ENCODE data around the gene TOP3A. TPM values are rescaled to one million over a fixed set of nuclear protein-coding genes. Genes with fewer than 3 reads are reported as not detected.
A peak's percentile ranks its signal among the peaks of the same experiment; 100 is the strongest.

The TOP3A gene
- polyA plus RNA-seq, 1 experiment, result 11.9 TPM

DNA sequence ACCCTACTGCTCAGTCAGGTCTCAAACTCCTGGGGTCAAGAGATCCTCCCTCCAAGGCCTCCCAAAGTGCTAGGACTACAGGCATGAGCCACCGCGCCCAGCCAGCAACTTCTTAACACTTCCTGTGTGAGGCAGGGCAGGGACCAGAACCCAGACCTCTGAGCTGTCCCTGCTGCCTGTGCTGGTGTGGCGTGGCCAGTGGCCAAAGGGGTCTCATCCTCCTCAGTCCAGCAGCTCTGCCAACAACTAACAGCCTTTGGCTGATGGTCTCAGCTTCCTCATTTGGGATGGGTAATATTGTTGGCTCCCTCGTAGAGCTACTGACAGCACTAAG, 90.8 kb downstream of the TOP3A start:
- TF ChIP-seq, protein P1, sequence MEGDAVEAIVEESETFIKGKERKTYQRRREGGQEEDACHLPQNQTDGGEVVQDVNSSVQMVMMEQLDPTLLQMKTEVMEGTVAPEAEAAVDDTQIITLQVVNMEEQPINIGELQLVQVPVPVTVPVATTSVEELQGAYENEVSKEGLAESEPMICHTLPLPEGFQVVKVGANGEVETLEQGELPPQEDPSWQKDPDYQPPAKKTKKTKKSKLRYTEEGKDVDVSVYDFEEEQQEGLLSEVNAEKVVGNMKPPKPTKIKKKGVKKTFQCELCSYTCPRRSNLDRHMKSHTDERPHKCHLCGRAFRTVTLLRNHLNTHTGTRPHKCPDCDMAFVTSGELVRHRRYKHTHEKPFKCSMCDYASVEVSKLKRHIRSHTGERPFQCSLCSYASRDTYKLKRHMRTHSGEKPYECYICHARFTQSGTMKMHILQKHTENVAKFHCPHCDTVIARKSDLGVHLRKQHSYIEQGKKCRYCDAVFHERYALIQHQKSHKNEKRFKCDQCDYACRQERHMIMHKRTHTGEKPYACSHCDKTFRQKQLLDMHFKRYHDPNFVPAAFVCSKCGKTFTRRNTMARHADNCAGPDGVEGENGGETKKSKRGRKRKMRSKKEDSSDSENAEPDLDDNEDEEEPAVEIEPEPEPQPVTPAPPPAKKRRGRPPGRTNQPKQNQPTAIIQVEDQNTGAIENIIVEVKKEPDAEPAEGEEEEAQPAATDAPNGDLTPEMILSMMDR (IDR thresholded peaks at IDR 0.05; ENCODE audit: low read depth, low read length), result no peak
- CTCF ChIA-PET, result no interaction called here
- POLR2A ChIA-PET, result interaction anchor here (0.9 to 1.0 kb wide), 2 partner anchors 12 to 40 kb away, joined by 3 read pairs; partner anchors contain the start of gene ALKBH5
- no peaks in the 10 kb centered on the region for H3K27me3 ChIP-seq (ENCODE audit: control insufficient read depth, insufficient read depth, low read length)
- DNase-seq (ENCODE audit: low read depth, low spot score), result no peak
- no peak overlapping the region for H3K4me3 ChIP-seq (ENCODE audit: low read depth, low read length)
- H3K9me3 ChIP-seq (ENCODE audit: control insufficient read depth, insufficient read depth, low read length), result no peaks in the 10 kb centered on the region; the same call in 1 of the 2 replicates
- H3K27ac ChIP-seq (ENCODE audit: low read depth, low read length), result peak overlapping the region; percentile 73

Other genes with a start within 250 kb of the TOP3A start
- 31.5 and 36.0 TPM in 2 replicates for gene DRG2, start 227.0 kb downstream of the TOP3A start, polyA plus RNA-seq (2011; rRNA removed)
- gene MYO15A, start 206.2 kb downstream of the TOP3A start, polyA plus RNA-seq (2011; rRNA removed), result 0.19 and 0.32 TPM in 2 replicates
- 57.6 and 59.9 TPM in 2 replicates for gene ALKBH5, start 131.2 kb downstream of the TOP3A start, polyA plus RNA-seq (2011; rRNA removed)
- gene LLGL1, start 89.4 kb downstream of the TOP3A start, polyA plus RNA-seq (2011; rRNA removed), result 27.1 and 41.9 TPM in 2 replicates
- 192 and 235 TPM in 2 replicates for gene FLII, start 56.3 kb downstream of the TOP3A start, polyA plus RNA-seq (2011; rRNA removed)
- gene MIEF2, start 54.3 kb downstream of the TOP3A start, polyA plus RNA-seq (2011; rRNA removed), result 5.9 and 7.1 TPM in 2 replicates
- 8.5 and 9.1 TPM in 2 replicates for gene SMCR8, start 299 bp upstream of the TOP3A start, polyA plus RNA-seq (2011; rRNA removed)
- gene SHMT1, start 48.6 kb upstream of the TOP3A start, polyA plus RNA-seq (2011; rRNA removed), result 4.0 and 4.3 TPM in 2 replicates
- gene EVPLL, start 62.8 kb upstream of the TOP3A start, polyA plus RNA-seq (2011; rRNA removed), result not detected in 2 replicates
- not detected in 2 replicates for gene LGALS9C, start 161.8 kb upstream of the TOP3A start, polyA plus RNA-seq (2011; rRNA removed)

Measured in AG04450 (cell line).